CD4-positive, alpha-beta memory T cell (primary cell): ENCODE results near the gene SIPA1L3. TPM values are rescaled to one million over a fixed set of nuclear protein-coding genes. Genes with fewer than 3 reads are reported as not detected.
"Not testable (repeated sequence)": the region's sequence is repeated elsewhere in the genome, so short reads cannot be mapped to it uniquely, and the experiment has no call there.

Experiments used
- CTCF ChIA-PET: fragments of 350-600 bp; sonication (Branson Sonifier 250); formaldehyde crosslinking; loops from one replicate; lab custom pipeline; 2021; ENCODE audit warnings: inconsistent platforms; ENCODE audit not compliant: partially characterized antibody; lab: Charles Lee
- POLR2A ChIA-PET: fragments of 350-600 bp; sonication (Branson Sonifier 250); formaldehyde crosslinking; loops from one replicate; lab custom pipeline; 2021; ENCODE audit not compliant: partially characterized antibody; lab: Charles Lee
- DNase-seq, 5 donors: peaks; one replicate each; pipeline versions ENCODE4 v3.0.0 to v3.0.0-alpha.2; 2020 to 2022; ENCODE audit warnings: mixed read lengths in 1 of 5
- H3K27ac ChIP-seq: one replicate; pipeline ENCODE4 v1.7.0; 2013; ENCODE audit warnings: low read depth, low read length
- H3K27me3 ChIP-seq: 2 replicates; pipeline ENCODE4 v1.7.0; 2013; ENCODE audit warnings: mild to moderate bottlenecking, low read length, moderate library complexity; ENCODE audit not compliant: insufficient read depth
- H3K36me3 ChIP-seq: 2 replicates; pipeline ENCODE4 v1.7.0; 2013; ENCODE audit warnings: mild to moderate bottlenecking, low read length, moderate library complexity; ENCODE audit not compliant: insufficient read depth
- H3K4me1 ChIP-seq: 2 replicates; pipeline ENCODE4 v1.7.0; 2013; ENCODE audit warnings: mild to moderate bottlenecking, low read length, moderate library complexity; ENCODE audit not compliant: insufficient read depth
- H3K4me3 ChIP-seq, 2 donors: one replicate each; pipeline ENCODE4 v1.7.0; 2013; ENCODE audit warnings: low read length in 2 of 2, mild to moderate bottlenecking in 1 of 2
- H3K9me3 ChIP-seq, 2 donors: one replicate each; pipeline ENCODE4 v1.7.0; 2013; ENCODE audit warnings: low read length in 2 of 2, control low read depth in 1 of 2; ENCODE audit not compliant: control insufficient read depth in 1 of 2
- H3K27ac Mint-ChIP-seq, 7 donors: one replicate each; pipeline ENCODE4 v1.8.0; 2020 to 2021; ENCODE audit warnings: mixed read lengths in 7 of 7, mild to moderate bottlenecking in 6 of 7, inconsistent platforms in 3 of 7, moderate library complexity in 3 of 7
- H3K27me3 Mint-ChIP-seq, 2 donors: one replicate each; pipeline ENCODE4 v1.8.0; 2020 to 2021; ENCODE audit warnings: mixed read lengths in 2 of 2
- H3K36me3 Mint-ChIP-seq, 2 donors: one replicate each; pipeline ENCODE4 v1.8.0; 2020 to 2021; ENCODE audit warnings: mixed read lengths in 2 of 2, inconsistent platforms in 1 of 2, mild to moderate bottlenecking in 1 of 2
- H3K4me1 Mint-ChIP-seq, 4 donors: one replicate each; pipeline ENCODE4 v1.8.0; 2020 to 2021; ENCODE audit warnings: mixed read lengths in 4 of 4, mild to moderate bottlenecking in 1 of 4
- H3K4me3 Mint-ChIP-seq, 8 donors: one replicate each; pipeline ENCODE4 v1.8.0; 2020 to 2021; ENCODE audit warnings: mixed read lengths in 8 of 8, mild to moderate bottlenecking in 7 of 8, moderate library complexity in 6 of 8, inconsistent platforms in 3 of 8
- H3K9me3 Mint-ChIP-seq, 8 donors: one replicate each; pipeline ENCODE4 v1.8.0; 2020 to 2021; ENCODE audit warnings: mixed read lengths in 8 of 8, mild to moderate bottlenecking in 5 of 8, inconsistent platforms in 3 of 8, moderate library complexity in 1 of 8
- intact Hi-C: fragments of 100-400 bp; cut with micrococcal nuclease; formaldehyde crosslinking; loops from one replicate; pipeline ENCODE4 v1.15.1; 2023
- polyA plus RNA-seq, 2 donors: library from polyadenylated mRNA; unstranded; fragments of 300-500 nt; fragmentation: Illumina TruSeq; gene quantifications; one replicate each; pipeline ENCODE4 v1.2.3, GENCODE V29; 2021
- total RNA-seq, 2 experiments: library from RNA; stranded (reverse); gene quantifications; one replicate each; pipeline ENCODE4 v1.2.3, GENCODE V29; 2021

Gene SIPA1L3
- total and polyA plus RNA-seq, 4 experiments from 2014 or later, result 0.39 to 35.0 (median 17.8) TPM

GRCh38 chr19:38022791-38023670 is 116.0 kb downstream of the SIPA1L3 start:
- no peaks in the 10 kb centered on the region for H3K36me3 ChIP-seq
- no peaks in the 10 kb centered on the region for H3K9me3 ChIP-seq
- no peaks in the 10 kb centered on the region for H3K4me1 ChIP-seq
- ChIA-PET POLR2A (no interaction called here), CTCF (no interaction called here)
- no peak overlapping the region for H3K4me3 ChIP-seq
- no peak overlapping the region for H3K27ac Mint-ChIP-seq
- H3K9me3 Mint-ChIP-seq, result peaks cover 0 to 2% (median 0%) of the 10 kb centered on the region in 8 donors
- peaks cover 0 to 5% (median 0%) of the 10 kb centered on the region in 4 donors for H3K4me1 Mint-ChIP-seq
- no peak overlapping the region for H3K27ac ChIP-seq
- intact Hi-C loops, result no loop called here
- no peak for DNase-seq
- no peaks in the 10 kb centered on the region for H3K27me3 ChIP-seq
- no peaks in the 10 kb centered on the region for H3K36me3 Mint-ChIP-seq
- H3K4me3 Mint-ChIP-seq, result peak overlapping the region in 1 of 8 donors; percentile 38
- no peaks in the 10 kb centered on the region for H3K27me3 Mint-ChIP-seq

- H3K27me3 Mint-ChIP-seq, result no peaks in the 10 kb centered on the region
- no peaks in the 10 kb centered on the region for H3K9me3 ChIP-seq
- H3K9me3 Mint-ChIP-seq, result peaks cover 0 to 2% (median 0%) of the 10 kb centered on the region in 8 donors
- no peak overlapping the region for H3K27ac ChIP-seq
- H3K27ac Mint-ChIP-seq, result peak overlapping the region in 1 of 7 donors; percentile 65
- H3K4me1 Mint-ChIP-seq, result peaks cover 0 to 5% (median 0%) of the 10 kb centered on the region in 4 donors
- H3K4me1 ChIP-seq, result no peaks in the 10 kb centered on the region
- POLR2A ChIA-PET, result no interaction called here
- H3K4me3 Mint-ChIP-seq, result no peak overlapping the region
- no peaks in the 10 kb centered on the region for H3K36me3 ChIP-seq
- intact Hi-C loops, result no loop called here
- DNase-seq, result no peak
- no peaks in the 10 kb centered on the region for H3K27me3 ChIP-seq
- CTCF ChIA-PET, result no interaction called here
- peaks cover 0 to 1% of the 10 kb centered on the region in 2 donors for H3K36me3 Mint-ChIP-seq
- H3K4me3 ChIP-seq, result no peak overlapping the region
Measured at GRCh38 chr19:38023671-38024541, 116.9 kb downstream of the SIPA1L3 start.

- peaks cover 0 to under 1% (median 0%) of the 10 kb centered on the region in 8 donors for H3K9me3 Mint-ChIP-seq
- peaks cover 0 to 8% of the 10 kb centered on the region in 2 donors for H3K36me3 Mint-ChIP-seq
- no peaks in the 10 kb centered on the region for H3K9me3 ChIP-seq
- DNase-seq, result no peak
- intact Hi-C loops, result no loop called here
- no peak overlapping the region for H3K27ac ChIP-seq
- peak overlapping the region in 1 of 7 donors; percentile 12 for H3K27ac Mint-ChIP-seq
- H3K27me3 Mint-ChIP-seq, result no peaks in the 10 kb centered on the region
- H3K27me3 ChIP-seq, result no peaks in the 10 kb centered on the region
- H3K4me3 ChIP-seq, result no peak overlapping the region
- no peak overlapping the region for H3K4me3 Mint-ChIP-seq
- no peaks in the 10 kb centered on the region for H3K4me1 ChIP-seq
- POLR2A ChIA-PET, result no interaction called here
- H3K4me1 Mint-ChIP-seq, result peaks cover 0 to 5% (median 0%) of the 10 kb centered on the region in 4 donors
- CTCF ChIA-PET, result no interaction called here
- H3K36me3 ChIP-seq, result no peaks in the 10 kb centered on the region
Measured at GRCh38 chr19:38024992-38025908, 118.2 kb downstream of the SIPA1L3 start.

- Histone ChIP-seq H3K4me3 (no peak overlapping the region), H3K27me3 (no peaks in the 10 kb centered on the region), H3K4me1 (no peaks in the 10 kb centered on the region), H3K9me3 (no peaks in the 10 kb centered on the region), H3K27ac (no peak overlapping the region), H3K36me3 (no peaks in the 10 kb centered on the region)
- ChIA-PET POLR2A (no interaction called here), CTCF (no interaction called here)
- Mint-ChIP-seq H3K27ac (peak overlapping the region in 1 of 7 donors; percentile 12), H3K27me3 (no peaks in the 10 kb centered on the region), H3K9me3 (no peaks in the 10 kb centered on the region), H3K4me3 (no peak overlapping the region), H3K36me3 (peaks cover 4 to 13% of the 10 kb centered on the region in 2 donors), H3K4me1 (peaks cover 0 to 5% (median 0%) of the 10 kb centered on the region in 4 donors)
- no peak for DNase-seq
- intact Hi-C loops, result no loop called here
Measured at GRCh38 chr19:38025909-38026307, 118.9 kb downstream of the SIPA1L3 start.

GRCh38 chr19:38028913-38029510 is 122.0 kb downstream of the SIPA1L3 start:
- POLR2A ChIA-PET, result no interaction called here
- H3K36me3 Mint-ChIP-seq, result peaks cover 9 to 24% of the 10 kb centered on the region in 2 donors
- Histone ChIP-seq H3K27ac (no peak overlapping the region), H3K27me3 (no peaks in the 10 kb centered on the region), H3K4me3 (no peak overlapping the region), H3K4me1 (no peaks in the 10 kb centered on the region), H3K9me3 (no peaks in the 10 kb centered on the region), H3K36me3 (no peaks in the 10 kb centered on the region)
- H3K27ac Mint-ChIP-seq, result no peak overlapping the region
- H3K27me3 Mint-ChIP-seq, result no peaks in the 10 kb centered on the region
- peaks cover 0 to 1% (median 0%) of the 10 kb centered on the region in 4 donors for H3K4me1 Mint-ChIP-seq
- intact Hi-C loops, result no loop called here
- no peaks in the 10 kb centered on the region for H3K9me3 Mint-ChIP-seq
- no peak overlapping the region for H3K4me3 Mint-ChIP-seq
- CTCF ChIA-PET, result no interaction called here
- DNase-seq, result no peak

GRCh38 chr19:38030001-38030400 is 123.0 kb downstream of the SIPA1L3 start:
- peaks cover 9 to 24% of the 10 kb centered on the region in 2 donors for H3K36me3 Mint-ChIP-seq
- DNase-seq, H3K4me1 ChIP-seq, intact Hi-C loops, H3K36me3 ChIP-seq, H3K9me3 ChIP-seq, H3K27ac Mint-ChIP-seq, H3K4me3 ChIP-seq, H3K27me3 Mint-ChIP-seq, H3K4me1 Mint-ChIP-seq, CTCF ChIA-PET, H3K27me3 ChIP-seq, H3K9me3 Mint-ChIP-seq, POLR2A ChIA-PET, H3K27ac ChIP-seq, H3K4me3 Mint-ChIP-seq: not testable (repeated sequence)
